Tibial artery (tissue), 4 donors: ENCODE results near the gene GPHB5.

Experiments used
- DNase-seq, 2 donors: peaks; one replicate each; pipeline ENCODE4 v3.0.0-alpha.2; 2019
- H3K27ac ChIP-seq, 2 donors: fragments of 200-600 bp; sonication (generic) in 1 of 2; 1 replicate in 1 of 2; 2 replicates in 1 of 2; pipeline ENCODE4 v1.5.1; 2018 to 2019; ENCODE audit warnings: mild to moderate bottlenecking in 1 of 2
- H3K27me3 ChIP-seq, 2 donors: fragments of 200-600 bp; sonication (generic) in 1 of 2; one replicate each; pipeline versions ENCODE4 v1.5.1 to v1.6.0; 2016 to 2019
- H3K36me3 ChIP-seq, 3 donors: fragments of 200-600 bp; sonication (generic) in 2 of 3; one replicate each; pipeline ENCODE4 v1.5.1; 2016 to 2019; ENCODE audit warnings: mild to moderate bottlenecking in 2 of 3
- H3K4me1 ChIP-seq, 4 donors: fragments of 200-600 bp; sonication (generic) in 2 of 4; 1 replicate in 3 of 4; 2 replicates in 1 of 4; pipeline ENCODE4 v1.5.1; 2016 to 2019
- H3K4me3 ChIP-seq, 2 donors: fragments of 200-600 bp; sonication (generic) in 1 of 2; 1 replicate in 1 of 2; 2 replicates in 1 of 2; pipeline ENCODE4 v1.5.1; 2018 to 2019; ENCODE audit warnings: mild to moderate bottlenecking in 2 of 2
- H3K9me3 ChIP-seq, 3 donors: fragments of 200-600 bp; sonication (generic) in 1 of 3; one replicate each; pipeline ENCODE4 v1.5.1; 2016 to 2019
- intact Hi-C: fragments of 100-400 bp; cut with DNase I; formaldehyde crosslinking; loops from one replicate; pipeline ENCODE4 v1.15.0; 2023; ENCODE audit warnings: low total_unique reads
- TF ChIP-seq, protein P1 (sequence below), 2 experiments: fragments of 200-600 bp in 1 of 2; fragments of 450-650 bp in 1 of 2; IDR thresholded peaks; one replicate each; pipeline ENCODE4 v1.5.1; 2017 to 2019; ENCODE audit warnings: antibody characterized with exemption in 2 of 2, mild to moderate bottlenecking in 1 of 2, moderate library complexity in 1 of 2

Gene GPHB5

DNA sequence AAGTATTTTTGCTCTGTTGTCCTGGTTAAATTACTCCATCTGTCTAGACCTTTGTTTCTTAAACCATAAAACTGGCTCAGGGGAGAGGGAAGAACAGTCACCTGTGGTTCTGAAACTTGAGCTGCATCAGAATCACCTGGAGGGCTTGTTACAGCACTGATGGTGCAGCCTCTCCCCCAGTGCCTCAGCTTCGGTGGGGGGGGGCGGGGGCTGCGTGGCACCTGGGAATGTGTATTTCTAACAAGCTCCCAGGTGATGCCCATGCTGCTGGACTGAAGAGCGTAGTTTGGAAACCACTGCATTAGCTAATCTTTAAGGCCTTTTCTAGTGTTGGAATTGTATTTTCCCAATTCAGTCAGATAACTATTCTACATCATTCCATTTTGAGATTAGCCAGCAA is 42.7 kb downstream of the GPHB5 start:
- intact Hi-C loops, result no loop called here
- Histone ChIP-seq H3K9me3 (no peaks in the 10 kb centered on the region), H3K4me1 (peaks cover 0 to 10% (median 0%) of the 10 kb centered on the region in 4 donors), H3K27ac (no peak overlapping the region), H3K4me3 (no peak overlapping the region), H3K36me3 (no peaks in the 10 kb centered on the region), H3K27me3 (no peaks in the 10 kb centered on the region)
- DNase-seq, result no peak
- TF ChIP-seq, protein P1, sequence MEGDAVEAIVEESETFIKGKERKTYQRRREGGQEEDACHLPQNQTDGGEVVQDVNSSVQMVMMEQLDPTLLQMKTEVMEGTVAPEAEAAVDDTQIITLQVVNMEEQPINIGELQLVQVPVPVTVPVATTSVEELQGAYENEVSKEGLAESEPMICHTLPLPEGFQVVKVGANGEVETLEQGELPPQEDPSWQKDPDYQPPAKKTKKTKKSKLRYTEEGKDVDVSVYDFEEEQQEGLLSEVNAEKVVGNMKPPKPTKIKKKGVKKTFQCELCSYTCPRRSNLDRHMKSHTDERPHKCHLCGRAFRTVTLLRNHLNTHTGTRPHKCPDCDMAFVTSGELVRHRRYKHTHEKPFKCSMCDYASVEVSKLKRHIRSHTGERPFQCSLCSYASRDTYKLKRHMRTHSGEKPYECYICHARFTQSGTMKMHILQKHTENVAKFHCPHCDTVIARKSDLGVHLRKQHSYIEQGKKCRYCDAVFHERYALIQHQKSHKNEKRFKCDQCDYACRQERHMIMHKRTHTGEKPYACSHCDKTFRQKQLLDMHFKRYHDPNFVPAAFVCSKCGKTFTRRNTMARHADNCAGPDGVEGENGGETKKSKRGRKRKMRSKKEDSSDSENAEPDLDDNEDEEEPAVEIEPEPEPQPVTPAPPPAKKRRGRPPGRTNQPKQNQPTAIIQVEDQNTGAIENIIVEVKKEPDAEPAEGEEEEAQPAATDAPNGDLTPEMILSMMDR (IDR thresholded peaks at IDR 0.05), result no peak

DNA sequence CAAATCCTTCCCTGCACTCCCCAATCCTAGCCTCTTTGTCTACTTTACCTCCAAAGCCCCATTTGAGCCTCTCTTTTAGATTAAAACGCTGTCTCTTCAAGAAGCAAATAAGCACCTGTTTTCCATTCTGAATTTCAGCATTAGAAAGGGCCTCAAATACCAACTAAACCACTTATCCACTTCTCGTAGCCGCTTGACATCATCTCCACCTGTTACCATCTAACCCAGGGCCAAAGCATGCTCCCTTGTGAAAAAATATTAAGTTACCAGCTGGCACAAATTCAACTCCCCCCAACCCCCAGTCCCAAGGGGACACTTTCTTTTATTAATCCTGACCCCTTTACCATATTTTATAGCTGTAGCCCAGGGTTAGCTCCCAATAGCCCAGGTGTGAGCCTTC is 43.1 kb downstream of the GPHB5 start:
- no peaks in the 10 kb centered on the region for H3K36me3 ChIP-seq
- peaks cover 0 to 10% (median 0%) of the 10 kb centered on the region in 4 donors for H3K4me1 ChIP-seq
- H3K27me3 ChIP-seq, result no peaks in the 10 kb centered on the region
- H3K9me3 ChIP-seq, result no peaks in the 10 kb centered on the region
- intact Hi-C loops, result no loop called here
- TF ChIP-seq, protein P1 (IDR thresholded peaks at IDR 0.05), result no peak
- H3K27ac ChIP-seq, result no peak overlapping the region
- H3K4me3 ChIP-seq, result no peak overlapping the region
- DNase-seq, result no peak

DNA sequence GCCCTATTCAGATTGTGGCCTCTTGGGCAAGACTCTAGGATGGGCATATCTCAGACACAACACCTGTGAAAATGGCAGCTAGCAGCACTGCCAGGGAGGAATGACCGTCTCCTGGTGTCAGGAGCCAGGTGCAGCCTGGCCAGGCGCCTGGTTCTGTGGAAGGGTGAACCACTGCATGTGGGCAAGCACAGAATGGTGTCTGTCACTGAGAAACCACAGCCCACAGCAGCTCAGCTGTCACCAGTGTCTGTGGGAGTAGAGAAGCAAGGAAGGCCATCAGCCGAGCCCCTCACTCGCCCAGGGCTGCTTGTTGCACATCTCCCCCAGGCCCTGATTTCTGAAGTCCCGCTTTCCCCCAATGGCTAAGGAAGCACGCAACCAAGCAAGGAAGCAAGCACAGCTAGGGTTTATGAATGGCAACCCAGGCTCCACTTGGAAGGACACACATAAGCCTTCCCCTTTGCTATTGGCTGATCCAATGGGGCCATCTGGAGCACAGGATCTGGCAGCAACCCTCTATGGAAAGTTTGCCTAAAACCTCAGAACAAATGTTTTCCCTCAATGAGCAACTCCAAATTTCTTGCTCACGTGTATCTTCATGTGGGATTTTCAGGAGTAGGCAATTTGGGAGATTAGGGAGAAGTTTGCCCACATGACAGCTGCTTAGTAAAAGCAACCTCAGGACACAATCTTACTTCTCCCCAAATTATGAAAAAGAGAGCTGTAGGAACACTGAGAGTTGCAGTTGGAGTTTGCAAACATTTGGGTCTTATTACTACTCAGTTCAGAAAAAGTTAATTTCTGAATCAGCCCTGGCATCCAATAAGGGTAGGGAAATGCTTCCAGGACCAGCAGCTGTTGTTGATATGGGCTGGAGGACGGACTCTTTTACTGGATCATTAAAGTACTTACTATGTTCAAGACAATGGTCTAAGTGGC is 44.7 kb downstream of the GPHB5 start:
- TF ChIP-seq, protein P1 (IDR thresholded peaks at IDR 0.05), result no peak
- no peak for DNase-seq
- Histone ChIP-seq H3K4me3 (no peak overlapping the region), H3K9me3 (no peaks in the 10 kb centered on the region), H3K27ac (no peak overlapping the region), H3K4me1 (peaks cover 0 to 10% (median 0%) of the 10 kb centered on the region in 4 donors), H3K27me3 (no peaks in the 10 kb centered on the region), H3K36me3 (no peaks in the 10 kb centered on the region)
- intact Hi-C loops, result loop anchor here (2.0 kb wide), 1 partner anchor 99 kb away; no protein-coding TSS in a partner anchor

DNA sequence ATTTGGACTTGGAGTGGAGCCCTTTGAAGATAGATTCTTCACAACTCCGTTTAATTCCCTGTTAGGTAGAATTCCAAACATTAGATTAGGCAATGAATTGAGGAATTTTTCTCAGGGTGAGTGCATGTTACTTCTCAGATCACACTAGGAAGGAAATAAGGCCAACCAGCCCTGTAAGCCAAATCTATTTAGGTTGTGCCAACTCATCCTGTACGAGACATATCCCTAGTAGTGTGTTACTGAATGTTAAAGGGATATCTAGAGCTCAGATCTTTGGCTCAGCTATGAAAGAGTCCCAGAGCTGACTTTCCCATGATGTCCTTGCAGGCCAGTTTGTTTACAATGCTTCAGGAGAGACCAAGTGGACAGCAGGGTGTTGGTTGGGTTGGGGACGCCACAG is 45.6 kb downstream of the GPHB5 start:
- no peak overlapping the region for H3K27ac ChIP-seq
- H3K4me3 ChIP-seq, result no peak overlapping the region
- H3K27me3 ChIP-seq, result no peaks in the 10 kb centered on the region
- TF ChIP-seq, protein P1 (IDR thresholded peaks at IDR 0.05), result no peak
- intact Hi-C loops, result loop anchor here (2.0 kb wide), 1 partner anchor 98 kb away; no protein-coding TSS in a partner anchor
- no peak for DNase-seq
- no peaks in the 10 kb centered on the region for H3K9me3 ChIP-seq
- H3K36me3 ChIP-seq, result no peaks in the 10 kb centered on the region
- peaks cover 0 to 10% (median 0%) of the 10 kb centered on the region in 4 donors for H3K4me1 ChIP-seq

DNA sequence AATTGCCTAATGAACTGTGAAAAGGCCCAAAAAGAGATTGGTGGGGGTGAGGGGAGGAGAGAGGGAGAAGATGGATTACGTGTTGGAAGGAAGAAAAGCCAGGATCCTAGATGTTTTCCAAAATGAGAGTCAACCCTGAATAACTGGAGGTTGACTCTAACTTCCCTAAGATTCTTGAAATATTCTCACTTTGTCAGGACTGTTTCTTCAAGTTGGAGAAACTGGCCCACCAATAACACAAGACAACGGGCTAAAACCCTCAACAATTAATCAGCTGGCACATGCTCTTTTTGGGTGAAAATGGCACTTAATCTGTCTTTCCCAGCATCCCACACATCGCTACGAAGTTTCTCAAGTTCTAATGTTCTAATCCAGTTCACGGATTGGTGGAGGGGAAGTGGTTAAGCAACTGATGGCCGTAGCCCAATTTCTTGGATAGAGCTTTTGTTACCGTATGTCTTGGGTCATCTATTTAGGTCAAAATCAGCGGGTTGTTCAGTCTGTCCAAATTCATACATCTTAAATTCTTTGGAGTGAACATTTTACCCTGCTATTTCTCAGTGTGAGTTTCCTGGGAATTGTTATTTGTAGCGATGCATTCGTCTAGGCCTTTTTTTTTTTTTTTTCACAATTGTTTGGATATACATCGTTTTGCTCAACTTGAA is 49.0 kb downstream of the GPHB5 start:
- intact Hi-C loops, result no loop called here
- no peaks in the 10 kb centered on the region for H3K27me3 ChIP-seq
- H3K4me3 ChIP-seq, result no peak overlapping the region
- no peak overlapping the region for H3K27ac ChIP-seq
- TF ChIP-seq, protein P1 (IDR thresholded peaks at IDR 0.05), result no peak
- DNase-seq, result no peak
- no peaks in the 10 kb centered on the region for H3K9me3 ChIP-seq
- H3K4me1 ChIP-seq, result peaks cover 0 to 10% (median 0%) of the 10 kb centered on the region in 4 donors
- no peaks in the 10 kb centered on the region for H3K36me3 ChIP-seq
